OCI-LY1 (cell line): ENCODE results near the gene RETREG2.

Source experiments
- CTCF ChIP-seq: fragments of 200-600 bp; sonication (generic), shearing (Covaris generic); IDR thresholded peaks from 2 replicates; pipeline ENCODE4 v1.5.1; 2017; ENCODE audit warnings: mild to moderate bottlenecking, antibody characterized with exemption, low read length, moderate library complexity, mixed read lengths
- EZH2 ChIP-seq: fragments of 200-600 bp; sonication (generic), shearing (Covaris generic); IDR thresholded peaks from 2 replicates; pipeline ENCODE4 v1.8.0; 2017; ENCODE audit warnings: borderline replicate concordance, mixed run types, mild to moderate bottlenecking, antibody characterized with exemption, low read length, moderate library complexity, mixed read lengths

- no peak for TF ChIP-seq CTCF
- no peak for TF ChIP-seq EZH2
Measured at GRCh38 chr2:219214786-219215185, 36.7 kb downstream of the RETREG2 start.
